Mesendoderm (in vitro differentiated cells): ENCODE measurements around the gene YKT6.
"Not testable (repeated sequence)": the region's sequence is repeated elsewhere in the genome, so short reads cannot be mapped to it uniquely, and the experiment has no call there.

Experiments used
- DNase-seq: peaks from one replicate; pipeline ENCODE4 v3.0.0; 2013
- H2AK5ac ChIP-seq: 2 replicates; pipeline ENCODE4 v1.6.1; 2013; ENCODE audit warnings: low read length, inconsistent platforms
- H2BK120ac ChIP-seq: 2 replicates; pipeline ENCODE4 v1.6.1; 2013; ENCODE audit warnings: low read depth, mild to moderate bottlenecking, low read length, moderate library complexity, mixed read lengths
- H2BK15ac ChIP-seq: replicated peaks from 2 replicates; pipeline ENCODE4 v1.6.1; 2013; ENCODE audit warnings: low read depth, mild to moderate bottlenecking, moderate library complexity
- H2BK5ac ChIP-seq: 2 replicates; pipeline ENCODE4 v1.6.1; 2013; ENCODE audit warnings: low read length, inconsistent platforms
- H3K18ac ChIP-seq: 2 replicates; pipeline ENCODE4 v1.6.1; 2013; ENCODE audit warnings: mild to moderate bottlenecking, low read length, mixed read lengths
- H3K23ac ChIP-seq: one replicate; pipeline ENCODE4 v1.6.1; 2013; ENCODE audit warnings: low read length
- H3K27ac ChIP-seq: 2 replicates; pipeline ENCODE4 v1.5.1; 2013; ENCODE audit warnings: low read depth, mild to moderate bottlenecking, inconsistent platforms, low read length, moderate library complexity
- H3K27me3 ChIP-seq: 2 replicates; pipeline ENCODE4 v1.6.1; 2013; ENCODE audit warnings: low read length, control low read depth, mild to moderate bottlenecking, inconsistent platforms; ENCODE audit not compliant: insufficient read depth, poor library complexity
- H3K36me3 ChIP-seq: 2 replicates; pipeline ENCODE4 v1.6.1; 2013; ENCODE audit warnings: low read length, inconsistent platforms; ENCODE audit not compliant: control insufficient read depth, insufficient read depth
- H3K4ac ChIP-seq: one replicate; pipeline ENCODE4 v1.6.1; 2013; ENCODE audit warnings: low read depth, mild to moderate bottlenecking, low read length, moderate library complexity
- H3K4me1 ChIP-seq: 2 replicates; pipeline ENCODE4 v1.6.1; 2013; ENCODE audit warnings: low read depth, low read length, inconsistent platforms; ENCODE audit not compliant: control insufficient read depth
- H3K4me2 ChIP-seq: 2 replicates; pipeline ENCODE4 v1.6.1; 2013; ENCODE audit warnings: low read length
- H3K4me3 ChIP-seq: 2 replicates; pipeline ENCODE4 v1.5.1; 2013; ENCODE audit warnings: mild to moderate bottlenecking, low read length
- H3K56ac ChIP-seq: one replicate; pipeline ENCODE4 v1.6.1; 2013; ENCODE audit warnings: low read length
- H3K79me1 ChIP-seq: 2 replicates; pipeline ENCODE4 v1.6.1; 2013; ENCODE audit warnings: low read length, inconsistent platforms
- H3K79me2 ChIP-seq: 2 replicates; pipeline ENCODE4 v1.6.1; 2013; ENCODE audit warnings: mild to moderate bottlenecking, low read length; ENCODE audit not compliant: control insufficient read depth, insufficient read depth
- H3K9ac ChIP-seq: 2 replicates; pipeline ENCODE4 v1.6.1; 2013; ENCODE audit warnings: low read length, inconsistent platforms
- H4K5ac ChIP-seq: one replicate; pipeline ENCODE4 v1.6.1; 2013; ENCODE audit warnings: low read length
- H4K8ac ChIP-seq: one replicate; pipeline ENCODE4 v1.6.1; 2013; ENCODE audit warnings: low read depth, mild to moderate bottlenecking, control low read depth, low read length, moderate library complexity
- WGBS: extraction: QIAGEN DNeasy Blood & Tissue Kit; methylation state at CpG from one replicate; pipeline ENCODE4 v1.1.7; 2013; ENCODE audit warnings: low lambda C conversion rate, missing lambda C conversion rate; ENCODE audit not compliant: insufficient coverage; ENCODE audit errors: extremely low coverage; 5-methylcytosine and 5-hydroxymethylcytosine counted together

YKT6 gene

DNA sequence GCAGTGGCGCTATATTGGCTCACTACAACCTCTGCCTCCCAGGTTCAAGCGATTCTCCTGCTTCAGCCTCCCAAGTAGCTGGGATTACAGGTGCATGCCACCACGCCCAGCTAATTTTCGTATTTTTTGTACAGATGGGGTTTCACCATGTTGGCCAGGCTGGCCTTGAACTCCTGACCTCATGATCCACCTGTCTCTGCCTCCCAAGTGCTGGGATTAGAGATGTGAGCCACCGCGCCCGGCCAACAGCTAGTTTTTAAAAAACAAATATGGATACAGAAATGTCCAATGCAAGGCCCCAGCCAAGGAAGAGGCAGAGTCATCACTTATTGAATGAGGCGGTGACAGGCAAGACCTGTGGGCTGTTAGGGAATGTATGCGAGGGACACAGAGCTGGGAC is 28.9 kb upstream of the YKT6 start:
- not testable (repeated sequence) for H3K27me3 ChIP-seq, H3K23ac ChIP-seq, H3K56ac ChIP-seq, H2BK120ac ChIP-seq, H3K4me1 ChIP-seq, H3K18ac ChIP-seq, DNase-seq, H2AK5ac ChIP-seq, H3K4ac ChIP-seq, H3K9ac ChIP-seq, H3K4me2 ChIP-seq, H3K27ac ChIP-seq, H3K79me2 ChIP-seq, H4K8ac ChIP-seq, H3K4me3 ChIP-seq, H3K79me1 ChIP-seq, H2BK5ac ChIP-seq, H3K36me3 ChIP-seq, H4K5ac ChIP-seq, H2BK15ac ChIP-seq
- no CpG with 5 or more reads among the region's 9 CpGs for WGBS

DNA sequence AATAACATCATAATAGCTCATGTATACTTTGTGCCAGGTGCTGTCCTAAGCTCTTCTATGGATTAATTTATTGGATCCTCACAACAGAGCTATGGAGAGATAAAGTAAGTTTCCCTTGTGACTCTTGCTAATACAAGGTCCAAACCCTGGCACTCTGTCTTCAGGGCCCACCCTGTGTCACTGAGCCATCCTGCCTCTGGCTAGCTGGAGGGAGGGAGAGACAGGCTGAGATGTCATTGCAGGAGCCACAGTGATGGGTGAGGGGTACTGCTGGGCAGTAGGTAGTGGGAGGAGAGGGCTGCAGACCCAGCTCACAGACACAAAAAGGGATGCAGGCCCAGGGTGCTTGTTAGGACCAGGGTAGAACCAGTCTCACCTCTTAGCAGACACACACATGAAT is 28.4 kb upstream of the YKT6 start:
- H2AK5ac ChIP-seq = no peak overlapping the region
- no peak overlapping the region for H3K56ac ChIP-seq
- no peaks in the 10 kb centered on the region for H3K27me3 ChIP-seq
- H2BK120ac ChIP-seq = no peak overlapping the region
- no peaks in the 10 kb centered on the region for H3K79me1 ChIP-seq
- H3K4me3 ChIP-seq = no peak overlapping the region
- H2BK5ac ChIP-seq = no peak overlapping the region
- no peaks in the 10 kb centered on the region for H3K79me2 ChIP-seq
- no peak overlapping the region for H3K9ac ChIP-seq
- H3K18ac ChIP-seq = no peak overlapping the region
- H3K4me1 ChIP-seq = no peaks in the 10 kb centered on the region
- no peak for DNase-seq
- H4K8ac ChIP-seq = no peak overlapping the region
- no peak overlapping the region for H2BK15ac ChIP-seq
- no peak overlapping the region for H4K5ac ChIP-seq
- H3K27ac ChIP-seq = no peak overlapping the region
- no peak overlapping the region for H3K23ac ChIP-seq
- H3K4ac ChIP-seq = no peak overlapping the region
- no peaks in the 10 kb centered on the region for H3K36me3 ChIP-seq
- no peak overlapping the region for H3K4me2 ChIP-seq

DNA sequence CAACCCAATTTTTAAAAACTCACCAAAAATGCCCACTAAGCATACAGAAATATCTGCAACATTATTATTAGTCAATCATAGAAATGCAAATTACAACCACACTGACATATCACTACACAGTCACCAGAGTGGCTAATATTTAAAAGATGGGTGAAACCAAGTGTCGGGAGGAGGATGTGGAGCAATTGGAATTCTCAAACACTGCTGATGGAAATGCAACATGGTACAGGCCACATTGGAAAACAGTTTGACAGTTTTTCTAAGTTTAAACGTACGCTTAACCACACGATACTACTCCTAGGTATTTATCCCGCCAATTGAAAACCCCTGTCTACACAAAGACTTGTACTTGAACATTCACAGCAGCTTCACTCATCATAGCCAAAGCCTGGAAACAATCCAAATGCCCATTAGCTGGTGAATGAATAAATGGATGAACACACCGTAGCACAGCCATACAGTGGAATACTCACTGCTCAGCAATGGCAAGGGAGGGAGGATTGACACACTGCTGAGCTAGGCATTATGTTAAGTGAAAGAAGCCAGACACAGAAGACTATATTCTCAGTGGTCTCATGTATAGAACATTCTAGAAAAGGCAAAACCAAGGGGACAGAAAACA is 27.9 kb upstream of the YKT6 start:
- H3K9ac ChIP-seq = no peak overlapping the region
- H3K27me3 ChIP-seq = no peaks in the 10 kb centered on the region
- no peak overlapping the region for H3K56ac ChIP-seq
- no peak overlapping the region for H2BK5ac ChIP-seq
- no peak overlapping the region for H4K5ac ChIP-seq
- H3K79me2 ChIP-seq = no peaks in the 10 kb centered on the region
- no peak overlapping the region for H3K4me2 ChIP-seq
- no peak overlapping the region for H4K8ac ChIP-seq
- no peak overlapping the region for H2AK5ac ChIP-seq
- H2BK120ac ChIP-seq = no peak overlapping the region
- H3K18ac ChIP-seq = no peak overlapping the region
- no peak for DNase-seq
- WGBS = no CpG with 5 or more reads among the region's 6 CpGs
- H3K79me1 ChIP-seq = no peaks in the 10 kb centered on the region
- no peaks in the 10 kb centered on the region for H3K36me3 ChIP-seq
- H3K4me1 ChIP-seq = no peaks in the 10 kb centered on the region
- no peak overlapping the region for H3K27ac ChIP-seq
- H3K4ac ChIP-seq = no peak overlapping the region
- no peak overlapping the region for H2BK15ac ChIP-seq
- no peak overlapping the region for H3K23ac ChIP-seq
- no peak overlapping the region for H3K4me3 ChIP-seq

DNA sequence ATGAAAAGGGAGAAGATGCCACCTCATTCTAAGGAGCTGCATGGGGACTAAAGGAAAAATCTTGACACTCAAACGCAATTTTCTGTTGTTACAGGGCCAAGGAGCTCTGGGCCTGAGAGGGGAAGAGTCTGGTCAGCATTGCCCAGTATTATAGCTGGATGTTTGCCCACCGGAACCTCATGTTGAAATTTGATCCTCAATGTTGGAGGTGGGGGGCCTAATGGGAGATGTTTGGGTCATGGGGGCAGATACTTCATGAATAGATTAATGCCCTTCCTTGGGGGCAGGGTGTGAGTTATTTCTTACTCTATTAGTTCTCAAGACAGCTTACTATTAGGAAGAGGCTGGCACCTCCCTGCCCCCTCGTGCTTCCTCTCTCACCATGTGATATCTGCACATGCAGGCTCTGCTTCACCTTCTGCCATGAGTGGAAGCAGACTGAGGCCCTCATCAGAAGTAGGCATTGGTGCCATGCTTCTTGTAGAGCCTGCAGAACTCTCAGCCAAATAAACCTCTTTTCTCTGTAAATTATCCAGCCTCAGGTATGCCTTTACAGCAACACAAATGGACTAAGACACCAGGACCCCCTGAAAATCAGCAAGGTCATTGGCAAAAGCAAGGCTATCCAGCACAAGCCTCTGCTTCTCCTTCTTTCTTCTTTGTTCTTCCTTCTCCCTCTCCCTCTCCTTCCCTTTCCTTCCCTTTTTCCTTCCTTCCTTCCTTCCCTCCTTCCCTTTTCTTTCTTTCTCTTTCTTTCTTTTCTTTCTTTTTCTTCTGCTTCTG is 26.7 kb upstream of the YKT6 start:
- Histone ChIP-seq H4K8ac (no peak overlapping the region), H3K4ac (no peak overlapping the region), H3K27me3 (no peaks in the 10 kb centered on the region), H3K9ac (no peak overlapping the region), H4K5ac (no peak overlapping the region), H3K56ac (no peak overlapping the region), H3K36me3 (no peaks in the 10 kb centered on the region), H3K27ac (no peak overlapping the region), H2BK120ac (no peak overlapping the region), H3K79me1 (no peaks in the 10 kb centered on the region), H3K18ac (no peak overlapping the region), H3K79me2 (no peaks in the 10 kb centered on the region), H2BK15ac (no peak overlapping the region), H3K23ac (no peak overlapping the region), H3K4me3 (no peak overlapping the region), H3K4me1 (no peaks in the 10 kb centered on the region), H2AK5ac (no peak overlapping the region), H3K4me2 (no peak overlapping the region), H2BK5ac (no peak overlapping the region)
- no peak for DNase-seq
- WGBS = no CpG with 5 or more reads among the region's 3 CpGs

DNA sequence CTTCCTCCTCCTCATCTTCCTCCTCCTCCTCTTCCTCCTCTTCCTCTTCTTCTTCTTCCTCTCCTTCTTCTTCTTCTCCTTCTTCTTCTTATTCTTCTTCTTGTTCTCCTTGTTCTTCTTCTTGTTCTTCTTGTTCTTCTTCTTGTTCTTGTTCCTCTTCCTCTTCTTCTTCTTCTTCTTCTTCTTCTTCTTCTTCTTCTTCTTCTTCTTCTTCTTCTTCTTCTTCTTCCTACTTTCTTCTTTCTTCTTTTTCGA is 26.2 kb upstream of the YKT6 start:
- not testable (repeated sequence) for H3K79me2 ChIP-seq, H3K4me1 ChIP-seq, H4K8ac ChIP-seq, H2AK5ac ChIP-seq, H3K4me3 ChIP-seq, H3K36me3 ChIP-seq, DNase-seq, H2BK15ac ChIP-seq, H3K27ac ChIP-seq, H3K9ac ChIP-seq, H2BK5ac ChIP-seq, H3K79me1 ChIP-seq, H3K56ac ChIP-seq, H2BK120ac ChIP-seq, H3K18ac ChIP-seq, H4K5ac ChIP-seq, H3K4ac ChIP-seq, H3K27me3 ChIP-seq, H3K23ac ChIP-seq, H3K4me2 ChIP-seq
- WGBS = no CpG with 5 or more reads among the region's 1 CpG

DNA sequence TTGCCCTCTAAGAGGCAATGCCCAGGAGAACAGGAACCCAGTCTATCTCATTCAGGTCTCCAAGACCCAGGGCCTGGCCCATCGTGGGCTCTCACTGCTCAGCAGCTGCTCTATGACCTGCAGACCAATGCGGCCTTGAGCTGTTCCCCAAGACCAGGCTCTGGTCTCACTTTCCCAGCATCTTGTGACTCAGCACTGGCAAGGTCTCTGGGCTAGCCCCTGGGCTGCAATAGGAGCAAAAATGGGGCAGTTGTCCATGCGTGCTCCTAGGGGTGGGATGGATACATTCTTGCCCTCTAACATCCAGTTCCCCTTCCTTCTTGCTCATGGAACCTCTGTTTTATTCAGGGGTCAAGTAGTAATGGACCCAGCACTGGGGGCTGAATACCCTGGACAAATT is 25.0 kb upstream of the YKT6 start:
- H3K9ac ChIP-seq = no peak overlapping the region
- no peak overlapping the region for H2BK15ac ChIP-seq
- no CpG with 5 or more reads among the region's 3 CpGs for WGBS
- H2BK120ac ChIP-seq = no peak overlapping the region
- no peak overlapping the region for H3K18ac ChIP-seq
- H3K4me2 ChIP-seq = no peak overlapping the region
- H3K27ac ChIP-seq = no peak overlapping the region
- no peak overlapping the region for H4K5ac ChIP-seq
- no peak overlapping the region for H3K4me3 ChIP-seq
- H3K4me1 ChIP-seq = no peaks in the 10 kb centered on the region
- H3K27me3 ChIP-seq = no peaks in the 10 kb centered on the region
- no peak overlapping the region for H3K56ac ChIP-seq
- no peak overlapping the region for H3K4ac ChIP-seq
- H4K8ac ChIP-seq = no peak overlapping the region
- no peaks in the 10 kb centered on the region for H3K79me1 ChIP-seq
- no peak for DNase-seq
- H3K36me3 ChIP-seq = no peaks in the 10 kb centered on the region
- H2AK5ac ChIP-seq = no peak overlapping the region
- H2BK5ac ChIP-seq = no peak overlapping the region
- no peaks in the 10 kb centered on the region for H3K79me2 ChIP-seq
- H3K23ac ChIP-seq = no peak overlapping the region
